Measurements from ENCODE around the gene SLC9A9. TPM values are rescaled to one million over a fixed set of nuclear protein-coding genes. Genes with fewer than 3 reads are reported as not detected.

The SLC9A9 gene
- total and polyA plus RNA-seq, 2 of the 8 experiments (the other 6 are each of a cell fraction or from before 2014, with no cell fraction given), result 0.48 to 1.1 TPM

DNA sequence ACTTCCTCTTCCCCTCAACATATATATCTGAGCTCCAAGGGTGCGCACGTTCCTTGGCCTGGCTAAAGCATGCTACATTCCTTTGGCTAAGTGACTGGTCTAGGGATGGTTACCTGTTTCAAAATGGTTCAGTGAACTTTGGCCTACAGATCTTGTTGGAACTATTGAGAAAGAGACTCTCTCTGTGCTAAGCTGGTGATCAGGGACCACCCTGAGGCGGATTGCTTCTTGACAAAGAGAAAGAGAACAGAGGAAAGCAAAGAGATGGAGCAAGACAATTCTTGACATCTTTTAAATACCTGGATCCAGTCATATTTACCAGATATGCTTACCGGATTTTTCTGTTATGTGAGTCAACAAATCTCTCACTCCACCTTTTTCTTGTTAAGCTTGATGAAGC, 605.6 kb downstream of the SLC9A9 start:
- Histone ChIP-seq H2BK12ac (ENCODE audit: low read depth, low read length) (no peak overlapping the region), H4K91ac (replicated peaks; ENCODE audit: insufficient read length, low read length) (no peak overlapping the region), H3K14ac (ENCODE audit: insufficient read length) (no peak overlapping the region), H2BK20ac (ENCODE audit: low read length) (no peak overlapping the region), H3K23ac (ENCODE audit: insufficient read length) (no peak overlapping the region), H3K18ac (ENCODE audit: extremely low read depth, low read length) (no peak overlapping the region), H3K56ac (replicated peaks; ENCODE audit: insufficient read length, low read depth, low read length) (no peak overlapping the region), H4K5ac (ENCODE audit: insufficient read length, low read depth, low read length) (no peak overlapping the region), H3K27me3 (replicated peaks in 1 of 4; ENCODE audit: control insufficient read depth in 3 of 4, extremely low read depth in 1 of 4, insufficient read depth in 3 of 4, low read length in 3 of 4) (no peaks in the 10 kb centered on the region), H2BK5ac (ENCODE audit: low read depth, low read length) (no peak overlapping the region), H3K79me1 (ENCODE audit: low read depth, low read length) (no peaks in the 10 kb centered on the region), H3K36me3 (ENCODE audit: control insufficient read depth in 2 of 4, insufficient read depth in 4 of 4, low read length in 3 of 4) (no peaks in the 10 kb centered on the region), H2AK5ac (ENCODE audit: low read depth, low read length) (no peak overlapping the region), H2AFZ (ENCODE audit: low read length) (no peak overlapping the region), H3K4me2 (ENCODE audit: insufficient read depth in 1 of 2, low read depth in 2 of 2, low read length in 2 of 2) (no peak overlapping the region), H4K8ac (ENCODE audit: extremely low read depth, insufficient read depth, low read length) (no peak overlapping the region), H3K23me2 (ENCODE audit: low read depth, low read length) (no peaks in the 10 kb centered on the region), H3K4me3 (ENCODE audit: extremely low read depth in 1 of 4, insufficient read depth in 2 of 4, low read depth in 3 of 4, low read length in 4 of 4) (no peak overlapping the region), H3K27ac (ENCODE audit: low read depth, low read length) (no peak overlapping the region), H3K9me3 (ENCODE audit: insufficient read depth in 2 of 2, low read depth in 1 of 2, low read length in 1 of 2) (no peaks in the 10 kb centered on the region), H4K20me1 (replicated peaks in 1 of 2; ENCODE audit: control insufficient read depth in 1 of 2, insufficient read depth in 2 of 2, low read length in 2 of 2) (no peaks in the 10 kb centered on the region), H3K79me2 (ENCODE audit: control insufficient read depth in 1 of 2, insufficient read depth in 2 of 2, low read length in 2 of 2) (no peaks in the 10 kb centered on the region), H3K4me1 (replicated peaks in 1 of 4; ENCODE audit: control insufficient read depth in 3 of 4, insufficient read depth in 4 of 4, low read length in 3 of 4) (peaks cover 0 to 3% (median 0%) of the 10 kb centered on the region in 4 experiments; a peak in 1 of 7 replicates), H3K9ac (replicated peaks in 1 of 4; ENCODE audit: extremely low read depth in 1 of 4, low read depth in 3 of 4, low read length in 3 of 4) (no peak overlapping the region), H3K4ac (replicated peaks; ENCODE audit: insufficient read length, low read depth, low read length) (no peak overlapping the region), H2BK15ac (ENCODE audit: low read length) (no peak overlapping the region), H2BK120ac (replicated peaks; ENCODE audit: low read depth, low read length) (no peak overlapping the region)
- no peak for FAIRE-seq
- ChIA-PET POLR2A (ENCODE audit: partially characterized antibody) (no interaction called here), CTCF (ENCODE audit: partially characterized antibody) (interaction anchor here (0.8 to 1.6 kb wide), 3 partner anchors 18 to 533 kb away, joined by 3 to 5 read pairs (median 3); no protein-coding TSS in a partner anchor)
- WGBS, 2 experiments (ENCODE audit: extremely low coverage in 1 of 2, insufficient coverage in 1 of 2, insufficient read length in 1 of 2, insufficient replicate concordance in 2 of 2, low coverage in 1 of 2, low lambda C conversion rate in 2 of 2, missing lambda C conversion rate in 1 of 2), result 69% methylated on average over 4 of the region's 4 CpGs; no CpG with 5 or more reads in 1 of the 2 experiments
- no peak for DNase-seq (ENCODE audit: low read depth in 1 of 2, low spot score in 2 of 2)
- no peak for TF ChIP-seq RXRA (IDR thresholded peaks at IDR 0.05; ENCODE audit: insufficient read depth, low read depth, low read length)
- TF ChIP-seq RFX5 (IDR thresholded peaks at IDR 0.05; ENCODE audit: borderline replicate concordance, low read depth, low read length), result no peak
- no peak for TF ChIP-seq POLR2A (IDR thresholded peaks at IDR 0.05; ENCODE audit: control extremely low read depth in 1 of 2, low read depth in 2 of 2, low read length in 2 of 2)
- no peak for TF ChIP-seq RBBP5 (IDR thresholded peaks at IDR 0.05; ENCODE audit: borderline replicate concordance, low read depth, low read length)
- no peak for TF ChIP-seq ASH2L (IDR thresholded peaks at IDR 0.05; ENCODE audit: low read length)
- TF ChIP-seq POLR2AphosphoS5 (IDR thresholded peaks at IDR 0.05; ENCODE audit: low read depth, low read length), result no peak
- no peak for TF ChIP-seq GTF2F1 (IDR thresholded peaks at IDR 0.05; ENCODE audit: borderline replicate concordance, low read depth, low read length)
- TF ChIP-seq SIRT6 (IDR thresholded peaks at IDR 0.05; ENCODE audit: low read length), result no peak
- no peak for TF ChIP-seq CBX8 (IDR thresholded peaks at IDR 0.05; ENCODE audit: borderline replicate concordance, low read depth, low read length)
- no peak for TF ChIP-seq NANOG (IDR thresholded peaks at IDR 0.05; ENCODE audit: insufficient read depth, low read depth, low read length, poor library complexity, severe bottlenecking)
- no peak for TF ChIP-seq CEBPB (IDR thresholded peaks at IDR 0.05; ENCODE audit: low read depth, low read length)
- no peak for TF ChIP-seq CTBP2 (IDR thresholded peaks at IDR 0.05; ENCODE audit: borderline replicate concordance, insufficient read depth, insufficient read length, low read length)
- TF ChIP-seq EGR1 (IDR thresholded peaks at IDR 0.05; ENCODE audit: borderline replicate concordance, low read depth, low read length), result no peak
- TF ChIP-seq RNF2 (IDR thresholded peaks at IDR 0.05; ENCODE audit: borderline replicate concordance, low read depth, low read length, missing control alignments, poor library complexity, severe bottlenecking), result no peak
- TF ChIP-seq TBP (IDR thresholded peaks at IDR 0.05; ENCODE audit: low read depth, low read length), result no peak
